ENCODE measurements around the gene LMX1B.

Gene LMX1B

DNA sequence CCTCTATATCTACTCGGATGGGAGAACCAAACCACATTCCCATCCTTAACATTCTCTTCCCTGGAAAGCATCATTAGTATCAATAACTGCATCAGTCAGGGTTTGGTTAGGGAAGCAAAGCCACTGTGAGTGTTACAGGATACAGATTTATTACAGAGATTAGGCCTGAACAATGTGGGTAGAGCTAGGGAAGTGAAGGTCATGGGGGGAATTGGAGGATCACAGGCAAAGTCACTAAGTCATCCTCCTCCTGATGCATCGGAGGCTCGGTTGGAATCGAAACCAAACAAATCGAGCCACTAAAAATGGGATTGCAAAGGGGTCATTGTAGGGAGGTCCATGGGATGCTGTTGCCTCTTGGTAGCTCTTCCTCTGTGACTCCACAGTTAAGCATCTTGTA is 129.3 kb downstream of the LMX1B start:
- DNase-seq (ENCODE audit: extremely low spot score): no peak
- CTCF ChIA-PET: interaction anchor here (1.2 to 6.6 kb wide), 2 partner anchors 37 to 40 kb away, joined by 4 to 35 read pairs; no protein-coding TSS in a partner anchor
- POLR2A ChIA-PET: no interaction called here

DNA sequence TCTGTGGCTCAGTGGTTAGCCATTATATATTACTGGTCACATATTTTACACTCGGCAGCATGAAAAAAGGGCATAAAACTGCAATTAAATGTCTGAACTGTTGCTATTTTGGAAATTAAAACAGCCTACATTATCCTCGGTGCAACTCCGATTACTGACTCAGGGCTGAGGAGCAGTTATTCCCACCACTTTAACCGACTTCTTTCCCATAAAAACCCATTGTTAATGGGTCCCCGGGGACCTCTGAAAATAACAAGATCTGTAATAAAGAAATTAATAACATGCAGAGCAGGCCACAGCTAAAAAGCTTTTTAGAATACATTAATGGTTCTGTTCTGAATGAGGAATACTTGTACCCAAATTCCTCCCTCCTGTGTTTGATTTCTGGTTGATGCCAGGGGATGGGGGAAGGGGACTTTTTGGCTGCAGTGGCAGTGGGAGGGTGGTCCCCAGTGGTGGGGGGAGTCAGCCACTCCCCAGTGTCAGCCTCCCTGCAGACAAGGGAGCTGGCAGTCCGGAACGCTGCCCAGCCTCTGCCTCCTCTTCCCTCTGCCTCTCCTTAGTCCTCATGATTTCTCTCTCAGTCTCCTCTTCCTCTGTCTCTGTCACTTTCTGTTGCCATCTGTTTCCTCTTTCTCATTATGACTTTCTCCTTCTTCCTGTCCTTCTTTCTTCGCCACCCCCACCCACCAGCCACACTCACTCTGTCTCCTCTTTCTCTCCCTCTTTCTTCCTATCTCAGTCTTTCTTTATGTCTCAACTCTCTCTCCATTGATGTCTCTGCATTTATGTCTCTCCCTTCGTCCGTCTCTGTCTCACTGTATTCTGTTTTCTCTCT is 132.1 kb downstream of the LMX1B start:
- TF ChIP-seq, protein P1, sequence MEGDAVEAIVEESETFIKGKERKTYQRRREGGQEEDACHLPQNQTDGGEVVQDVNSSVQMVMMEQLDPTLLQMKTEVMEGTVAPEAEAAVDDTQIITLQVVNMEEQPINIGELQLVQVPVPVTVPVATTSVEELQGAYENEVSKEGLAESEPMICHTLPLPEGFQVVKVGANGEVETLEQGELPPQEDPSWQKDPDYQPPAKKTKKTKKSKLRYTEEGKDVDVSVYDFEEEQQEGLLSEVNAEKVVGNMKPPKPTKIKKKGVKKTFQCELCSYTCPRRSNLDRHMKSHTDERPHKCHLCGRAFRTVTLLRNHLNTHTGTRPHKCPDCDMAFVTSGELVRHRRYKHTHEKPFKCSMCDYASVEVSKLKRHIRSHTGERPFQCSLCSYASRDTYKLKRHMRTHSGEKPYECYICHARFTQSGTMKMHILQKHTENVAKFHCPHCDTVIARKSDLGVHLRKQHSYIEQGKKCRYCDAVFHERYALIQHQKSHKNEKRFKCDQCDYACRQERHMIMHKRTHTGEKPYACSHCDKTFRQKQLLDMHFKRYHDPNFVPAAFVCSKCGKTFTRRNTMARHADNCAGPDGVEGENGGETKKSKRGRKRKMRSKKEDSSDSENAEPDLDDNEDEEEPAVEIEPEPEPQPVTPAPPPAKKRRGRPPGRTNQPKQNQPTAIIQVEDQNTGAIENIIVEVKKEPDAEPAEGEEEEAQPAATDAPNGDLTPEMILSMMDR (IDR thresholded peaks at IDR 0.05; ENCODE audit: control extremely low read depth, extremely low read depth, low read depth, missing control alignments): no peak
- POLR2A ChIA-PET: no interaction called here
- DNase-seq (ENCODE audit: extremely low spot score): no peak
- CTCF ChIA-PET: interaction anchor here (1.0 kb wide), 1 partner anchor 40 kb away, joined by 4 read pairs; no protein-coding TSS in a partner anchor

More for the DNA sequence above, 129.3 kb downstream of the LMX1B start:
- TF ChIP-seq, protein P1 (IDR thresholded peaks at IDR 0.05; ENCODE audit: control extremely low read depth, extremely low read depth, low read depth, missing control alignments): no peak

Measured in GM10248 (cell line).